HEK293 (cell line): ENCODE data around the gene TVP23C.

ENCODE experiments used
- CTCF ChIA-PET: fragments of 350-600 bp; formaldehyde crosslinking; extraction: SDS; loops from one replicate; lab custom pipeline; 2021; ENCODE audit warnings: antibody characterized with exemption; lab: Yijun Ruan, JAX
- POLR2A ChIA-PET: fragments of 300-600 bp; formaldehyde crosslinking; extraction: SDS; loops from one replicate; lab custom pipeline; 2020; ENCODE audit warnings: antibody characterized with exemption, inconsistent platforms; lab: Yijun Ruan, JAX
- H3K27ac ChIP-seq: fragments of 200-500 bp; sonication (Bioruptor generic); 2 replicates; pipeline ENCODE4 v1.5.1; 2014; ENCODE audit warnings: low read depth, low read length, control low read depth, inconsistent platforms; ENCODE audit errors: extremely low read depth
- H3K36me3 ChIP-seq, 2 experiments: fragments of 200-500 bp in 1 of 2; sonication (Bioruptor generic) in 1 of 2; 1 replicate in 1 of 2; 2 replicates in 1 of 2; pipeline ENCODE4 v1.5.1; 2014 to 2017; ENCODE audit warnings: inconsistent platforms in 2 of 2, low read length in 2 of 2; ENCODE audit not compliant: control insufficient read depth in 2 of 2, insufficient read depth in 1 of 2
- H3K4me1 ChIP-seq: fragments of 200-500 bp; sonication (Bioruptor generic); 2 replicates; pipeline ENCODE4 v1.5.1; 2014; ENCODE audit warnings: mild to moderate bottlenecking, low read length, inconsistent platforms; ENCODE audit not compliant: control insufficient read depth, insufficient read depth
- H3K4me3 ChIP-seq: 2 replicates; pipeline ENCODE4 v1.5.1; 2011; ENCODE audit warnings: low read depth, mild to moderate bottlenecking, control low read depth, low read length, moderate library complexity
- H3K9me3 ChIP-seq: fragments of 200-500 bp; sonication (Bioruptor generic); 2 replicates; pipeline ENCODE4 v1.5.1; 2014; ENCODE audit warnings: low read depth, low read length, inconsistent platforms; ENCODE audit not compliant: control insufficient read depth, insufficient read depth
- FEZF1 ChIP-seq: fragments of 450-650 bp; formaldehyde crosslinking; IDR thresholded peaks from 2 replicates; pipeline ENCODE4 v1.5.1; 2016; ENCODE audit warnings: missing biosample characterization, missing genetic modification characterization
- HOXC10 ChIP-seq: sonication (generic); formaldehyde crosslinking; IDR thresholded peaks from 2 replicates; pipeline ENCODE4 v1.8.1; 2023; ENCODE audit warnings: mild to moderate bottlenecking, missing genetic modification reagents
- OVOL3 ChIP-seq: fragments of 450-650 bp; formaldehyde crosslinking; IDR thresholded peaks from 2 replicates; pipeline ENCODE4 v1.5.1; 2016; ENCODE audit warnings: missing biosample characterization, missing genetic modification characterization
- PRDM1 ChIP-seq: fragments of 450-650 bp; formaldehyde crosslinking; IDR thresholded peaks from 2 replicates; pipeline ENCODE4; 2016; ENCODE audit warnings: missing biosample characterization, missing genetic modification characterization
- SCRT1 ChIP-seq: fragments of 450-650 bp; formaldehyde crosslinking; IDR thresholded peaks from 2 replicates; pipeline ENCODE4 v1.5.1; 2016; ENCODE audit warnings: missing biosample characterization, missing genetic modification characterization, borderline replicate concordance
- SETDB1 ChIP-seq: IDR thresholded peaks from one replicate; pipeline ENCODE4 v1.6.1; 2017; ENCODE audit warnings: mild to moderate bottlenecking, low read length, moderate library complexity, mixed read lengths; ENCODE audit not compliant: insufficient read length
- SP7 ChIP-seq: fragments of 450-650 bp; formaldehyde crosslinking; IDR thresholded peaks from 2 replicates; pipeline ENCODE4 v1.5.1; 2016; ENCODE audit warnings: missing biosample characterization, missing genetic modification characterization
- TRIM28 ChIP-seq: IDR thresholded peaks from 2 replicates; pipeline ENCODE4 v1.6.1; 2011; ENCODE audit warnings: low read length, control low read depth, borderline replicate concordance
- ZBTB17 ChIP-seq: fragments of 450-650 bp; formaldehyde crosslinking; IDR thresholded peaks from 2 replicates; pipeline ENCODE4 v1.5.1; 2016; ENCODE audit warnings: missing biosample characterization, missing genetic modification characterization
- ZNF155 ChIP-seq: fragments of 450-650 bp; formaldehyde crosslinking; IDR thresholded peaks from 2 replicates; pipeline ENCODE4 v1.5.1; 2016; ENCODE audit warnings: missing biosample characterization, missing genetic modification characterization
- ZNF16 ChIP-seq: fragments of 450-650 bp; formaldehyde crosslinking; IDR thresholded peaks from 2 replicates; pipeline ENCODE4 v1.5.1; 2016; ENCODE audit warnings: low read depth, missing biosample characterization, missing genetic modification characterization
- ZNF23 ChIP-seq: fragments of 450-650 bp; formaldehyde crosslinking; IDR thresholded peaks from 2 replicates; pipeline ENCODE4 v1.5.1; 2016; ENCODE audit warnings: missing biosample characterization, missing genetic modification characterization, borderline replicate concordance
- ZNF324 ChIP-seq: fragments of 450-650 bp; formaldehyde crosslinking; IDR thresholded peaks from 2 replicates; pipeline ENCODE4 v1.5.1; 2016; ENCODE audit warnings: missing biosample characterization, missing genetic modification characterization
- ZNF350 ChIP-seq: fragments of 450-650 bp; formaldehyde crosslinking; IDR thresholded peaks from 2 replicates; pipeline ENCODE4 v1.5.0; 2017; ENCODE audit warnings: missing biosample characterization, mild to moderate bottlenecking, missing genetic modification characterization
- ZNF354C ChIP-seq: fragments of 450-650 bp; formaldehyde crosslinking; IDR thresholded peaks from 2 replicates; pipeline ENCODE4 v1.5.1; 2016; ENCODE audit warnings: missing biosample characterization, missing genetic modification characterization, low read depth, borderline replicate concordance
- ZNF366 ChIP-seq: fragments of 450-650 bp; formaldehyde crosslinking; conservative IDR thresholded peaks from 2 replicates; pipeline ENCODE4 v1.5.1; 2016; ENCODE audit warnings: missing biosample characterization, missing genetic modification characterization
- ZNF560 ChIP-seq: fragments of 450-650 bp; formaldehyde crosslinking; IDR thresholded peaks from 2 replicates; pipeline ENCODE4 v1.5.1; 2017; ENCODE audit warnings: missing biosample characterization, missing genetic modification characterization, borderline replicate concordance
- ZNF561 ChIP-seq: fragments of 450-650 bp; IDR thresholded peaks from 2 replicates; pipeline ENCODE4 v1.5.1; 2018; ENCODE audit warnings: missing biosample characterization, missing genetic modification characterization, borderline replicate concordance
- ZNF596 ChIP-seq: fragments of 450-650 bp; IDR thresholded peaks from 2 replicates; pipeline ENCODE4 v1.5.0; 2018; ENCODE audit warnings: missing biosample characterization, mild to moderate bottlenecking, missing genetic modification characterization, moderate library complexity
- ZNF621 ChIP-seq: fragments of 450-650 bp; formaldehyde crosslinking; IDR thresholded peaks from 2 replicates; pipeline ENCODE4 v1.5.1; 2017; ENCODE audit warnings: missing biosample characterization, missing genetic modification characterization
- ZNF654 ChIP-seq: fragments of 450-650 bp; formaldehyde crosslinking; IDR thresholded peaks from 2 replicates; pipeline ENCODE4 v1.5.1; 2016; ENCODE audit warnings: low read depth, missing biosample characterization, missing genetic modification characterization
- ZNF660 ChIP-seq: fragments of 450-650 bp; IDR thresholded peaks from 2 replicates; pipeline ENCODE4 v1.5.1; 2018; ENCODE audit warnings: missing biosample characterization, mild to moderate bottlenecking, missing genetic modification characterization
- ZNF768 ChIP-seq: fragments of 450-650 bp; formaldehyde crosslinking; IDR thresholded peaks from 2 replicates; pipeline ENCODE4 v1.5.1; 2018; ENCODE audit warnings: missing biosample characterization, mild to moderate bottlenecking, missing genetic modification characterization
- TF ChIP-seq, protein P1 (sequence below): fragments of 450-650 bp; formaldehyde crosslinking; IDR thresholded peaks from 2 replicates; pipeline ENCODE4 v1.5.1; 2016; ENCODE audit warnings: missing biosample characterization, missing genetic modification characterization
- TF ChIP-seq, protein P2 (sequence below): fragments of 450-650 bp; formaldehyde crosslinking; IDR thresholded peaks from 2 replicates; pipeline ENCODE4 v1.5.1; 2017; ENCODE audit warnings: missing biosample characterization, missing genetic modification characterization
- TF ChIP-seq, protein P3 (sequence below): fragments of 450-650 bp; formaldehyde crosslinking; IDR thresholded peaks from 2 replicates; pipeline ENCODE4 v1.5.1; 2017; ENCODE audit warnings: missing biosample characterization, missing genetic modification characterization
- TF ChIP-seq, protein P4 (sequence below): fragments of 450-650 bp; formaldehyde crosslinking; IDR thresholded peaks from 2 replicates; pipeline ENCODE4 v1.5.1; 2016; ENCODE audit warnings: missing biosample characterization, missing genetic modification characterization

TVP23C gene

DNA sequence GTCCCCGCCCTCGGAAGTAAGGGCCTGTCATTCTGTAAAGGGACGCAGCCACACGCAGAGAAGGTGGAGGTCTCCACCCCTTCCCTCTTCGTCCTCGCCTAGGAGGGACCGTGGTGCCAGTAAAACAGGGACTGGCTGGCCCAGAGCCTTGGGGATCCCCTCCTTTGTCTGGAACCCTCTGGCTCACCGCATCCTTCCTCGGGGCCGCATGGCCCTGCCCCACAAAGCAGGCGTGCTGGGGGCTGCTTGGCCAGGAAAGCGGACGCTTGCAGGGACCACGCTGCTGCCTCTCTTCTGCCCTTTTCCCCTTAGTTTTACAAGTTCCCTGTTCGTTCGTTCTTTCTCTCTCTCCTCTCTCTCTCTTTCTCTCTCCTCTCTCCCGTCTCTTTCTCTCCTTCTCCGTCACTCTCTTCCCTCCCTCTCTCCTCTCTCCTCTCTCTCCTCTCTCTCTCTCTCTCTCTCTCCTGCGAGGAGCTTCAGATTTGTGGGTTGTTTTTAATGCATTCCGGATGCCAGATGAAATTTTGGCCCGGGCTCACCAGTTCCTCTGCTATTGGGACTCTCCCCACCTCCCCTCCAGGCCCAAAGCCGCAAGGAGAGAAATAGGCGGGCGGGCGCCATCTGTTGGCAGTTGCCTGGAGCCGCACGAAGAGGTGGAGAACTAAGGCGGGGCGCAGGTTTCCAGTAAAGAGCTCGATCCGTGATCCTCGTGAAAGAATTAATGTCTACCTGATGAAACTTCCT lies 60.7 kb downstream of the TVP23C start:
- TF ChIP-seq FEZF1 (tag by site-specific recombination): no peak
- no peak for TF ChIP-seq ZNF16 (tag by site-specific recombination)
- no peak for TF ChIP-seq SETDB1
- no peak for TF ChIP-seq ZNF561 (tag by site-specific recombination)
- no peak for TF ChIP-seq ZNF354C (tag by site-specific recombination)
- no peak for TF ChIP-seq ZNF350 (tag by site-specific recombination)
- TF ChIP-seq ZNF23 (tag by site-specific recombination): no peak
- TF ChIP-seq, protein P1, sequence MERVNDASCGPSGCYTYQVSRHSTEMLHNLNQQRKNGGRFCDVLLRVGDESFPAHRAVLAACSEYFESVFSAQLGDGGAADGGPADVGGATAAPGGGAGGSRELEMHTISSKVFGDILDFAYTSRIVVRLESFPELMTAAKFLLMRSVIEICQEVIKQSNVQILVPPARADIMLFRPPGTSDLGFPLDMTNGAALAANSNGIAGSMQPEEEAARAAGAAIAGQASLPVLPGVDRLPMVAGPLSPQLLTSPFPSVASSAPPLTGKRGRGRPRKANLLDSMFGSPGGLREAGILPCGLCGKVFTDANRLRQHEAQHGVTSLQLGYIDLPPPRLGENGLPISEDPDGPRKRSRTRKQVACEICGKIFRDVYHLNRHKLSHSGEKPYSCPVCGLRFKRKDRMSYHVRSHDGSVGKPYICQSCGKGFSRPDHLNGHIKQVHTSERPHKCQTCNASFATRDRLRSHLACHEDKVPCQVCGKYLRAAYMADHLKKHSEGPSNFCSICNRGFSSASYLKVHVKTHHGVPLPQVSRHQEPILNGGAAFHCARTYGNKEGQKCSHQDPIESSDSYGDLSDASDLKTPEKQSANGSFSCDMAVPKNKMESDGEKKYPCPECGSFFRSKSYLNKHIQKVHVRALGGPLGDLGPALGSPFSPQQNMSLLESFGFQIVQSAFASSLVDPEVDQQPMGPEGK: 0 out of 2 replicates have a peak, but pooled peaks have one; percentile 25
- TF ChIP-seq, protein P2, sequence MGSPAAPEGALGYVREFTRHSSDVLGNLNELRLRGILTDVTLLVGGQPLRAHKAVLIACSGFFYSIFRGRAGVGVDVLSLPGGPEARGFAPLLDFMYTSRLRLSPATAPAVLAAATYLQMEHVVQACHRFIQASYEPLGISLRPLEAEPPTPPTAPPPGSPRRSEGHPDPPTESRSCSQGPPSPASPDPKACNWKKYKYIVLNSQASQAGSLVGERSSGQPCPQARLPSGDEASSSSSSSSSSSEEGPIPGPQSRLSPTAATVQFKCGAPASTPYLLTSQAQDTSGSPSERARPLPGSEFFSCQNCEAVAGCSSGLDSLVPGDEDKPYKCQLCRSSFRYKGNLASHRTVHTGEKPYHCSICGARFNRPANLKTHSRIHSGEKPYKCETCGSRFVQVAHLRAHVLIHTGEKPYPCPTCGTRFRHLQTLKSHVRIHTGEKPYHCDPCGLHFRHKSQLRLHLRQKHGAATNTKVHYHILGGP (tag by site-specific recombination): no peak
- no peak for TF ChIP-seq ZNF768 (tag by site-specific recombination)
- TF ChIP-seq ZNF324: no peak
- TF ChIP-seq ZNF660 (tag by site-specific recombination): peak; percentile 37; the same call in 1 of the 2 replicates
- no peak for TF ChIP-seq TRIM28
- TF ChIP-seq PRDM1 (tag by site-specific recombination): peak; percentile 84
- no peak for TF ChIP-seq SCRT1
- peak; percentile 77; the same call in 1 of the 2 replicates for TF ChIP-seq ZNF366
- TF ChIP-seq OVOL3: no peak
- TF ChIP-seq ZNF155: no peak
- no peak for TF ChIP-seq ZNF621 (tag by site-specific recombination)
- peak; percentile 97 for TF ChIP-seq ZNF596 (tag by site-specific recombination)
- TF ChIP-seq, protein P3, sequence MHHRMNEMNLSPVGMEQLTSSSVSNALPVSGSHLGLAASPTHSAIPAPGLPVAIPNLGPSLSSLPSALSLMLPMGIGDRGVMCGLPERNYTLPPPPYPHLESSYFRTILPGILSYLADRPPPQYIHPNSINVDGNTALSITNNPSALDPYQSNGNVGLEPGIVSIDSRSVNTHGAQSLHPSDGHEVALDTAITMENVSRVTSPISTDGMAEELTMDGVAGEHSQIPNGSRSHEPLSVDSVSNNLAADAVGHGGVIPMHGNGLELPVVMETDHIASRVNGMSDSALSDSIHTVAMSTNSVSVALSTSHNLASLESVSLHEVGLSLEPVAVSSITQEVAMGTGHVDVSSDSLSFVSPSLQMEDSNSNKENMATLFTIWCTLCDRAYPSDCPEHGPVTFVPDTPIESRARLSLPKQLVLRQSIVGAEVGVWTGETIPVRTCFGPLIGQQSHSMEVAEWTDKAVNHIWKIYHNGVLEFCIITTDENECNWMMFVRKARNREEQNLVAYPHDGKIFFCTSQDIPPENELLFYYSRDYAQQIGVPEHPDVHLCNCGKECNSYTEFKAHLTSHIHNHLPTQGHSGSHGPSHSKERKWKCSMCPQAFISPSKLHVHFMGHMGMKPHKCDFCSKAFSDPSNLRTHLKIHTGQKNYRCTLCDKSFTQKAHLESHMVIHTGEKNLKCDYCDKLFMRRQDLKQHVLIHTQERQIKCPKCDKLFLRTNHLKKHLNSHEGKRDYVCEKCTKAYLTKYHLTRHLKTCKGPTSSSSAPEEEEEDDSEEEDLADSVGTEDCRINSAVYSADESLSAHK (tag by site-specific recombination): no peak
- TF ChIP-seq, protein P4, sequence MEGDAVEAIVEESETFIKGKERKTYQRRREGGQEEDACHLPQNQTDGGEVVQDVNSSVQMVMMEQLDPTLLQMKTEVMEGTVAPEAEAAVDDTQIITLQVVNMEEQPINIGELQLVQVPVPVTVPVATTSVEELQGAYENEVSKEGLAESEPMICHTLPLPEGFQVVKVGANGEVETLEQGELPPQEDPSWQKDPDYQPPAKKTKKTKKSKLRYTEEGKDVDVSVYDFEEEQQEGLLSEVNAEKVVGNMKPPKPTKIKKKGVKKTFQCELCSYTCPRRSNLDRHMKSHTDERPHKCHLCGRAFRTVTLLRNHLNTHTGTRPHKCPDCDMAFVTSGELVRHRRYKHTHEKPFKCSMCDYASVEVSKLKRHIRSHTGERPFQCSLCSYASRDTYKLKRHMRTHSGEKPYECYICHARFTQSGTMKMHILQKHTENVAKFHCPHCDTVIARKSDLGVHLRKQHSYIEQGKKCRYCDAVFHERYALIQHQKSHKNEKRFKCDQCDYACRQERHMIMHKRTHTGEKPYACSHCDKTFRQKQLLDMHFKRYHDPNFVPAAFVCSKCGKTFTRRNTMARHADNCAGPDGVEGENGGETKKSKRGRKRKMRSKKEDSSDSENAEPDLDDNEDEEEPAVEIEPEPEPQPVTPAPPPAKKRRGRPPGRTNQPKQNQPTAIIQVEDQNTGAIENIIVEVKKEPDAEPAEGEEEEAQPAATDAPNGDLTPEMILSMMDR: peak; percentile 63
- peak; percentile 84 for TF ChIP-seq ZNF654 (tag by site-specific recombination)
- 0 out of 2 replicates have a peak, but pooled peaks have one; percentile 30 for TF ChIP-seq SP7 (tag by site-specific recombination)
- TF ChIP-seq HOXC10 (CRISPR knock-in tag): no peak
- TF ChIP-seq ZBTB17: peak; percentile 90
- TF ChIP-seq ZNF560 (tag by site-specific recombination): no peak
- peaks cover 0 to 36% of the 10 kb centered on the region in 2 experiments for H3K36me3 ChIP-seq
- H3K4me1 ChIP-seq: no peaks in the 10 kb centered on the region
- CTCF ChIA-PET: interaction anchor here (0.5 to 4.7 kb wide), 74 partner anchors 8 to 1890 kb away, joined by 3 to 92 read pairs (median 4); partner anchors contain the start of genes CDRT4 and PMP22
- H3K27ac ChIP-seq: no peak overlapping the region
- no peaks in the 10 kb centered on the region for H3K9me3 ChIP-seq
- POLR2A ChIA-PET: interaction anchor here (1.2 kb wide), 1 partner anchor 239 kb away, joined by 4 read pairs; no protein-coding TSS in a partner anchor
- H3K4me3 ChIP-seq: no peak overlapping the region
